Tibial artery (tissue), 4 donors: Measurements from ENCODE around the gene FBN3.

Source experiments
- DNase-seq, 2 donors: peaks; one replicate each; pipeline ENCODE4 v3.0.0-alpha.2; 2019
- H3K27ac ChIP-seq, 2 donors: fragments of 200-600 bp; sonication (generic) in 1 of 2; 1 replicate in 1 of 2; 2 replicates in 1 of 2; pipeline ENCODE4 v1.5.1; 2018 to 2019; ENCODE audit warnings: mild to moderate bottlenecking in 1 of 2
- H3K27me3 ChIP-seq, 2 donors: fragments of 200-600 bp; sonication (generic) in 1 of 2; one replicate each; pipeline versions ENCODE4 v1.5.1 to v1.6.0; 2016 to 2019
- H3K36me3 ChIP-seq, 3 donors: fragments of 200-600 bp; sonication (generic) in 2 of 3; one replicate each; pipeline ENCODE4 v1.5.1; 2016 to 2019; ENCODE audit warnings: mild to moderate bottlenecking in 2 of 3
- H3K4me1 ChIP-seq, 4 donors: fragments of 200-600 bp; sonication (generic) in 2 of 4; 1 replicate in 3 of 4; 2 replicates in 1 of 4; pipeline ENCODE4 v1.5.1; 2016 to 2019
- H3K4me3 ChIP-seq, 2 donors: fragments of 200-600 bp; sonication (generic) in 1 of 2; 1 replicate in 1 of 2; 2 replicates in 1 of 2; pipeline ENCODE4 v1.5.1; 2018 to 2019; ENCODE audit warnings: mild to moderate bottlenecking in 2 of 2
- H3K9me3 ChIP-seq, 3 donors: fragments of 200-600 bp; sonication (generic) in 1 of 3; one replicate each; pipeline ENCODE4 v1.5.1; 2016 to 2019
- intact Hi-C: fragments of 100-400 bp; cut with DNase I; formaldehyde crosslinking; loops from one replicate; pipeline ENCODE4 v1.15.0; 2023; ENCODE audit warnings: low total_unique reads
- TF ChIP-seq, protein P1 (sequence below), 2 experiments: fragments of 200-600 bp in 1 of 2; fragments of 450-650 bp in 1 of 2; IDR thresholded peaks; one replicate each; pipeline ENCODE4 v1.5.1; 2017 to 2019; ENCODE audit warnings: antibody characterized with exemption in 2 of 2, mild to moderate bottlenecking in 1 of 2, moderate library complexity in 1 of 2

The FBN3 gene

DNA sequence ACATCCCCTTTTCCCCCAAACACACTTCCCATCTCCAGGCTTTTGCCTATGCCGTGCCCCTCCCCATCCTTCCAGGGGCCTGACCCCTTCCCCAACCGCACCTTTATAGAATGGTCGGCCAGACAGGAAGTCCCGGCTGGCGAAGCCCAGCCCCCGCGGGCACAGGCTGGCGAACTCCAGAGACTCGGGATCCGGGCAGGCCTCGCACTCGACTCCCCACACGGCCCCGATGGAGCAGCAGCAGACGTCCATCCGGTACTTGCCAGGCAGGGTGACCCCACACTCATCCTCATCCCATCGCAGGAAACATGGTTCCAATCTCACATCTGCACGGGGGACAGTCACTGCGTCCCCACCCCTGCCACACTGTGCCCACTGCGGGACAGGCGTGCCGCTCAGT, 25.7 kb downstream of the FBN3 start:
- no peaks in the 10 kb centered on the region for H3K36me3 ChIP-seq
- H3K9me3 ChIP-seq: no peaks in the 10 kb centered on the region
- H3K4me3 ChIP-seq: no peak overlapping the region
- TF ChIP-seq, protein P1, sequence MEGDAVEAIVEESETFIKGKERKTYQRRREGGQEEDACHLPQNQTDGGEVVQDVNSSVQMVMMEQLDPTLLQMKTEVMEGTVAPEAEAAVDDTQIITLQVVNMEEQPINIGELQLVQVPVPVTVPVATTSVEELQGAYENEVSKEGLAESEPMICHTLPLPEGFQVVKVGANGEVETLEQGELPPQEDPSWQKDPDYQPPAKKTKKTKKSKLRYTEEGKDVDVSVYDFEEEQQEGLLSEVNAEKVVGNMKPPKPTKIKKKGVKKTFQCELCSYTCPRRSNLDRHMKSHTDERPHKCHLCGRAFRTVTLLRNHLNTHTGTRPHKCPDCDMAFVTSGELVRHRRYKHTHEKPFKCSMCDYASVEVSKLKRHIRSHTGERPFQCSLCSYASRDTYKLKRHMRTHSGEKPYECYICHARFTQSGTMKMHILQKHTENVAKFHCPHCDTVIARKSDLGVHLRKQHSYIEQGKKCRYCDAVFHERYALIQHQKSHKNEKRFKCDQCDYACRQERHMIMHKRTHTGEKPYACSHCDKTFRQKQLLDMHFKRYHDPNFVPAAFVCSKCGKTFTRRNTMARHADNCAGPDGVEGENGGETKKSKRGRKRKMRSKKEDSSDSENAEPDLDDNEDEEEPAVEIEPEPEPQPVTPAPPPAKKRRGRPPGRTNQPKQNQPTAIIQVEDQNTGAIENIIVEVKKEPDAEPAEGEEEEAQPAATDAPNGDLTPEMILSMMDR (IDR thresholded peaks at IDR 0.05): no peak
- DNase-seq: no peak
- no peaks in the 10 kb centered on the region for H3K4me1 ChIP-seq
- H3K27ac ChIP-seq: no peak overlapping the region
- intact Hi-C loops: no loop called here
- peaks cover 0 to 3% of the 10 kb centered on the region in 2 donors for H3K27me3 ChIP-seq

DNA sequence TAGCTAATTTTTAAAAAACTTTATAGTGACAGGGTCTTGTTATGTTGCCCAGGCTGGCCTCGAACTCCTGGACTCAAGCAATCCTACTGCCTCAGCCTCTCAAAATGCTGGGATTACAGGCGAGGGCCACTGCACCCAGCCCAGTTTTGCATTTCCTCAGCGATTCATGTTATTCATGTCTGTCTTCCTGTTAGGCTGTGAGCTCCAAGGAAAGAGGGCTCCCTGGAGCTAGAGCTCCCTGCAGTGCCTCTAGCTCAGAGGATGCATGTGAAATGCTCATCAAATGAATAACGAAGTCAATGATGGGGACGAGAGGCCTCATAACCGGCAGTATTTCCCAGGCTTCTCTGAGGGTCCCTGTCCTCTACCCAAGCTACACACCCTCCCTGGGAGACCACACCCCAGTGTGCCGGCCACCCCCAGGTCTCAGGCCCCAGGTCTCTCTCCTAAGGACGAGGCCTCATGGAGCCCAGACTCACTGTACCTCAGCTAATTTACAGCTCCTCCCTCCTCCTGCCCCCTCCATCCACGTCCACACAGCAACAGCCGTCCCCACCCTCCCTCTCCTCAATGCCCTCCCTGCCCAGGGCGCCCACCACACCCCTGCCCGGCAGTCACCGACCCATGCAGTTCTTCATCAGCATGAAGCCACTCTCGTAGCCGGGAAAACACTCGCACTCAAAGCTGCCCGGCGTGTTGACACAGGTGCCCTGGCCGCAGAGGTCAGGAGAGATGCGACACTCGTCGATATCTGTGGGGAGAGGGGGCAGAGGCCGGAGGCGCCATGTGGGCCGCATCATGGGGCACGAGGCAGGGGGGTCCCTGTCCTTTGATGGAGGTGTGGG, 28.5 kb downstream of the FBN3 start:
- Histone ChIP-seq H3K27ac (no peak overlapping the region), H3K36me3 (no peaks in the 10 kb centered on the region), H3K4me3 (no peak overlapping the region), H3K4me1 (no peaks in the 10 kb centered on the region), H3K27me3 (peaks cover 0 to 7% of the 10 kb centered on the region in 2 donors), H3K9me3 (no peaks in the 10 kb centered on the region)
- no peak for DNase-seq
- intact Hi-C loops: no loop called here
- TF ChIP-seq, protein P1 (IDR thresholded peaks at IDR 0.05): no peak

DNA sequence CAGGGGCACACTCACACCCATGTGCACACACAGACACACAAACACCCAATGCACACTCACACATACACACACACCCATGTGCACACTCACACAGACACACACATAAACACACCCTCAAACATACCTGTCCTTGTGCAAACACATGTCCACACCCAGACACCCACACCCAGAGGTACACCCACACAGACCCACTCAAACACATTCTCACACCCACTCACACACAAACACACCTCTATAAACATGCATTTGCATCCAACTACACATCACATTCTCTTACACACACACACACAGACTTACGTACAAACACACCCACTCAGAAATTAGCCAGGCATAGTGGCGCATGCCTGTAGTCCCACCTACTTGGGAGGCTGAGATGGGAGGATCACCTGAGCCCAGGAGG, 31.4 kb downstream of the FBN3 start:
- peaks cover 0 to 6% of the 10 kb centered on the region in 2 donors for H3K27me3 ChIP-seq
- no peaks in the 10 kb centered on the region for H3K4me1 ChIP-seq
- intact Hi-C loops: no loop called here
- no peaks in the 10 kb centered on the region for H3K36me3 ChIP-seq
- no peak overlapping the region for H3K27ac ChIP-seq
- no peak overlapping the region for H3K4me3 ChIP-seq
- TF ChIP-seq, protein P1 (IDR thresholded peaks at IDR 0.05): no peak
- H3K9me3 ChIP-seq: no peaks in the 10 kb centered on the region
- DNase-seq: no peak

DNA sequence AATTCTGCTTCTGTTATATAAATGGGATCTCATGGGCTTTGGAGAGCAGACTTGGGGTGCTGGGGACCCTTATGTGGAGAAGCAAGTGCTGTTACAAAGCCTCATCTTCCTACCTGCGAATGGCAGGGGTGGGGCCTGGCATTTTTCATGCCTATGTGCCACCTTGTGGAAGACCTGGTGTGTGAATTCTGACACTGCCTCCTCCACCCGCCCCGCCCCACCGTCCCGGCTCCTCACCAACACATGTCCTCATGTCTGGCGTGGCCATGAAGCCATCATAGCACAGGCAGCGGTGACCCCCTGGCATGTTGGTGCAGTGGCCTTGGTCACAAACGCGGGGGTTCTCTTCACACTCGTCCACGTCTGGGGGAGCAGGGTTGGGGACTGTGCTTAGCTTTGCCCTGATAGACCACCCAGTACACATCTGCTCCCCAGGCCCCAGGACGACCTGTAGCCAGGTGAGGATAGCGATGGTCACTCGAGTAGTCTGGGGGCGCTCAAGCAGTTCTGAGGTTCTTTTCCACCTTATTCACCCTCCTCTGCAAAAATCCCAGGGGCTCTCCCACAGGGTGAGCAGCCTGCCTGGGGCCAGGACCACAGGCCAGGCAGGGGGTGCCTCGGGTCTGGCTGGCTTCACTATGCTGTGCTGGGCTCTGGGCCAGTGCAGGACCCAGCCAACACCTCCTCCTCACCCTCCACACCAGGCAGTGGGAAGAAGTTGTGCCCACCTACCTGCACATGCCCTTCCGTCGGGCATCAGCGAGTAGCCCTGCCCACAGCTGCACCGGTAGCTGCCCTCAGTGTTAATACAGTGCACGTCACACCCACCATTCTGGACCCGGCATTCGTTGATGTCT, 32.7 kb downstream of the FBN3 start:
- DNase-seq: no peak
- intact Hi-C loops: no loop called here

DNA sequence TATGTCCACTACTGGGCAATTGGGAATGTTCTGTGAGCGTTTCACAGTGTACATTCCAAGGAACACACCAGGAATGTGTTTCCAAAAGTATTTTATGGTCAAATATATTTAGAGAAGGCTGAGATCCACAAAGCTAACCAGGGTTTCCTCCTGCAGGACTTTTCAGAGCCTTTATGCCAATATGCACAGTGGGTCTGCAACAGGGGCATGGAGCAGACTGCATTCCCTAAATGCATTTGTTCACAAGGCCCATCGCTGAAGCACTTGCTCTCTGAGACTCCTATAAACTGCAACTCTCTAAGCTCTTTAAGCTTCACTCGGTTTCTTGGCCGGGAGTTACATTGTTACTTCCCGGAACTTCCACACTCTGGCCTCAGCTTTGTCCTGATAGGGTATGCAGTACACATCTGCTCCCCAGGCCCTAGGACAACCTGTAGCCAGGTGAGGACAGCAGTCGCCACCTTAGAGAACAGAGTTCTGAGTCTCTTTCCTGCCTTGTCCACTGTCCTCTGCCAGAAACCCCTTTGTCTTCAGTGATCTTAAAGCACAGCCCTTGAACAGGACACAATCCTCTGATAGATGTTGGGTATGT, 33.5 kb downstream of the FBN3 start:
- no peaks in the 10 kb centered on the region for H3K36me3 ChIP-seq
- no peak overlapping the region for H3K27ac ChIP-seq
- no peak overlapping the region for H3K4me3 ChIP-seq
- H3K9me3 ChIP-seq: no peaks in the 10 kb centered on the region
- DNase-seq: no peak
- intact Hi-C loops: no loop called here
- TF ChIP-seq, protein P1 (IDR thresholded peaks at IDR 0.05): no peak
- no peaks in the 10 kb centered on the region for H3K4me1 ChIP-seq
- peaks cover 0 to 8% of the 10 kb centered on the region in 2 donors for H3K27me3 ChIP-seq

More for the DNA sequence above, 32.7 kb downstream of the FBN3 start:
- H3K9me3 ChIP-seq: no peaks in the 10 kb centered on the region
- H3K27me3 ChIP-seq: peaks cover 0 to 6% of the 10 kb centered on the region in 2 donors
- no peak overlapping the region for H3K27ac ChIP-seq
- H3K4me3 ChIP-seq: no peak overlapping the region
- TF ChIP-seq, protein P1 (IDR thresholded peaks at IDR 0.05): no peak
- no peaks in the 10 kb centered on the region for H3K4me1 ChIP-seq
- no peaks in the 10 kb centered on the region for H3K36me3 ChIP-seq
